GM19395 (cell line): ENCODE data around the gene SEPTIN14.
"Not testable (repeated sequence)": the region's sequence is repeated elsewhere in the genome, so short reads cannot be mapped to it uniquely, and the experiment has no call there.

Experiments used
- ATAC-seq: cut with Tn5 transposase; IDR thresholded peaks from one replicate; pipeline ENCODE4 v1.9.1; 2021; ENCODE audit warnings: mild to moderate bottlenecking, moderate library complexity; ENCODE audit not compliant: unreplicated experiment

The SEPTIN14 gene

GRCh38 chr7:55785444-55785843 lies 77.1 kb downstream of the SEPTIN14 start:
- ATAC-seq = not testable (repeated sequence)

DNA sequence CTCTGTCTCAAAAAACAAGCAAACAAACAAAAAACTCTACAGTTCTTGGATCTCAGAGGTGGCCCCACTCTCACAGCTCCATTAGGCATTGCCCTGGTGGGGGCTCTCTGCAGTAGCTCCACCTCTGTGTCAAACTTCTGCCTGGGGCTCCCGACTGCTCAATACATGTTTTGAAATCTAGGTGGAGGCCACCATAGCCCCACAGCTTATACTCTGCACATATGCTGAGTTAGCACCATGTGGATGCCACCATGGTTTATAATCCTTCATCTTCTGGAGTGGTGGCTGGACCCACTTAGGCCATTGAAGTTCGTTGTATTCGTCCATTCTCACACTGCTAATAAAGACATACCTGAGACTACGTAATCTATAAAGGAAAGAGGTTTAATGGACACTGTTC lies 78.4 kb downstream of the SEPTIN14 start:
- no peak for ATAC-seq

- no peak for ATAC-seq
Observed at GRCh38 chr7:55778631-55779030, 83.9 kb downstream of the SEPTIN14 start.

- ATAC-seq = no peak
Observed at GRCh38 chr7:55776196-55776595, 86.4 kb downstream of the SEPTIN14 start.

DNA sequence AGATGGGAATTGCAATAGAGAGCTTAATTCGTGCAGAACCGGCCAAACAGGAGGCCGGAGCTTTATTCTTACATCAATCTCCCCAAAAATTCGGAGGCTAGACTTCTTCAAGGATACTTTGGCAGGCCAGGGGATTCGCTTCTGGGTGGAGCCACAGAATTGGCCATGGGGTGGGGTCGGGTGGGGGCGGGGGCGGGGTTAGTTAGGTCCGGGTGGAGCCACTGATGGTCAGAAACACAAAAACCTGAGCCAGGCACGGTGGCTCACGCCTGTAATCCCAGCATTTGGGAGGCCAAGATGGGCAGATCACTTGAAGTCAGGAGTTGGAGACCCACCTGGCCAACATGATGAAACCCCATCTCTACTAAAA lies 87.5 kb downstream of the SEPTIN14 start:
- no peak for ATAC-seq

DNA sequence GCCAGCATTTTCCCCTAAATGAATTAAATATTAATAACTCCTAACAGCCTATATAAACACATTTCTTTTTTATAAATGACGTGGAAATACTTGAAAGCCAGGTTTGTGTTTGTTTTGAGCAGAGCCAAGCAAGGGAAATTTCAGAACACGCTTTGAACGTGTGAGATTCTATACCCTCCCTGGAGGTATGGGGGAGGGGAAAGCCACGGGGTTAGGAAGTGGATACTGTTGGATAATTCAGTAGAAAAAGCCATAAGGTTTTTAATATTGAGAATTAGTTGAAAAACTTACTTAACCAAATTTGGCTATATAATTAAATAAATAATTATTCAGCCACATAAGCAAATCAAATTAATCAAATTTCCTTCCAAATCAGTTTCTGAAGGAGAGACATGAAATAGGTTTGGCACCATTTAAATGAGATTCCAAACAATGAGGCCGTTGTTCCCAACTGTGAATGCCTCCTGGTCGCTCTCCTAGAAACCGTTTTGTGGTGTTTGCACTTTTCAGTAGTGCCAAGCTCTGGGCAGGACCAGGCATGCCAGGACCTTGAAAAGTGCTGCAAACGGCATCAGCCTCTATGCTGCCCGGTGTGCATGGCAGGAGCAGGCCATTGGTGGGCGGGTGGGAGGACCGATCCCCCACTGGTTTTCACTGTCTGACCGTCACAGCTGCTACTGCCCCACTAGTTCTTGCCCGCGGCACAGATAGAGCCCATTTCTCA lies 88.1 kb downstream of the SEPTIN14 start:
- no peak for ATAC-seq

DNA sequence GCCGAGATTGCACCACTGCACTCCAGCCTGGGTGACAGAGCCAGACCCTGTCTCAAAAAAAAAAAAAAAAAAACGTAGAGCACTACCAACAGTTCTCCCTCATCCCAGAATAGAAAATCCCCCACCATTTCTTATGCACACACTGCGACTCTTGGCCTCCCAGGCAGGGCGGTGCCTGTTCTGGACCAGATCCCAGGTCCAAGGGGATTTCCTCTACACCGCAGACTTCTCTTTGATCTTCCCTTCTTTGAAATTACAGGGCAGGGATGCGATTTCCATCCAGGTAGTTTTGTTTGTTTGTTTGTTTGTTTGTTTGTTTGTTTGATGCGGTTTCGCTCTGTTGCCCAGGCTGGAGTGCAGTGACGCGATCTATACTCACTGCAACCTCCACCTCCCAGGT lies 91.8 kb downstream of the SEPTIN14 start:
- no peak for ATAC-seq

GRCh38 chr7:55753274-55753862 lies 109.2 kb downstream of the SEPTIN14 start:
- not testable (repeated sequence) for ATAC-seq

DNA sequence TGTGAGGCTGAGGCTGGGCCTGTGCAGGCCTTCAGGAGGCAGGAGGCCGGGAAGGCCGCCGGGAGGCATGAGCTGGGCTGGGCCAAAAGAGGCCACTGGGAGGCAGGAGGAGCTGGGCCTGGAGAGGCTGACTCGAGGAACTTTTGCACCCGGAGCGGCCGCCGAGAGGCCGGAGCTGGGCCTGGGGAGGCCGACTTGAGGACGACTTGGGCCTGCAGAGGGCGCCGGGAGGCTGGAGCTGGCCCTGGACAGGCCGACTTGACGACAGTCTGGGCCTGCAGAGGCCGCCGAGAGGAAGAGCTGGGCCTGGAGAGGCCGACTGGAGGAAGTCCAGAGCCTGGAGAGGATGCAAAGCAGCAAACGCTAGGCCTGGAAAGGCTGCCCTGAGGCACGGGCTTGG lies 117.8 kb downstream of the SEPTIN14 start:
- not testable (repeated sequence) for ATAC-seq
